OCI-LY7 (cell line): ENCODE measurements around the gene QRFPR. TPM values are rescaled to one million over a fixed set of nuclear protein-coding genes. Genes with fewer than 3 reads are reported as not detected.

ENCODE experiments used
- BruUV-seq: library from RNA; stranded (reverse); fragments of 400-500 nt; replicated peaks from 2 replicates; lab custom pipeline; 2021; lab: Mats Ljungman, UMichigan
- CTCF ChIA-PET: fragments of 300-600 bp; sonication (Branson Sonifier 250); formaldehyde crosslinking; loops from one replicate; lab custom pipeline; 2022; ENCODE audit warnings: antibody characterized with exemption; ENCODE audit not compliant: unreplicated experiment; lab: Charles Lee
- POLR2A ChIA-PET: fragments of 300-600 bp; sonication (Branson Sonifier 250); formaldehyde crosslinking; loops from one replicate; lab custom pipeline; 2022; ENCODE audit warnings: antibody characterized with exemption; lab: Charles Lee
- DNase-seq: peaks from one replicate; pipeline ENCODE4 v3.0.0-alpha.2; 2015; ENCODE audit warnings: low spot score
- H2AFZ ChIP-seq: fragments of 200-600 bp; sonication (generic), shearing (Covaris generic); 2 replicates; pipeline ENCODE4 v1.6.1; 2014; ENCODE audit warnings: mild to moderate bottlenecking, antibody characterized with exemption, low read length, moderate library complexity
- H3K27ac ChIP-seq: fragments of 200-600 bp; sonication (generic); 2 replicates; pipeline ENCODE4 v1.5.1; 2014; ENCODE audit warnings: mixed run types, low read depth, mild to moderate bottlenecking, moderate library complexity, low read length, inconsistent platforms; ENCODE audit not compliant: poor library complexity, severe bottlenecking
- H3K36me3 ChIP-seq: fragments of 200-600 bp; sonication (generic); 2 replicates; pipeline ENCODE4 v1.6.1; 2014; ENCODE audit warnings: mild to moderate bottlenecking, antibody characterized with exemption, low read length, moderate library complexity, mixed read lengths; ENCODE audit not compliant: insufficient read depth
- H3K4me1 ChIP-seq: fragments of 200-600 bp; sonication (generic); 2 replicates; pipeline ENCODE4 v1.5.1; 2014; ENCODE audit warnings: mild to moderate bottlenecking, low read length; ENCODE audit not compliant: insufficient read depth, poor library complexity, severe bottlenecking
- H3K4me2 ChIP-seq: fragments of 200-600 bp; sonication (generic); 2 replicates; pipeline ENCODE4 v1.6.1; 2014; ENCODE audit warnings: mild to moderate bottlenecking, low read length
- H3K4me3 ChIP-seq: fragments of 200-600 bp; sonication (generic); 2 replicates; pipeline ENCODE4 v1.5.1; 2014; ENCODE audit warnings: mild to moderate bottlenecking, low read depth, low read length; ENCODE audit not compliant: poor library complexity, severe bottlenecking
- H3K79me2 ChIP-seq: fragments of 200-600 bp; sonication (generic); 2 replicates; pipeline ENCODE4 v1.6.1; 2016; ENCODE audit warnings: low read depth, mild to moderate bottlenecking, low read length, moderate library complexity, mixed read lengths; ENCODE audit not compliant: insufficient read depth
- H3K9me2 ChIP-seq: fragments of 200-600 bp; sonication (generic); 2 replicates; pipeline ENCODE4 v1.6.1; 2016; ENCODE audit warnings: mild to moderate bottlenecking, low read length, mixed read lengths; ENCODE audit not compliant: insufficient read depth
- H3K9me3 ChIP-seq: fragments of 200-600 bp; sonication (generic); 2 replicates; pipeline ENCODE4 v1.6.1; 2014; ENCODE audit warnings: mild to moderate bottlenecking, mixed run types, low read length, mixed read lengths
- H4K20me1 ChIP-seq: fragments of 200-600 bp; sonication (generic); 2 replicates; pipeline ENCODE4 v1.6.1; 2014; ENCODE audit warnings: mild to moderate bottlenecking, antibody characterized with exemption, low read length, moderate library complexity, mixed read lengths; ENCODE audit not compliant: insufficient read depth
- CTCF ChIP-seq: fragments of 200-600 bp; sonication (generic); conservative IDR thresholded peaks from 2 replicates; pipeline ENCODE4 v1.5.1; 2014; ENCODE audit warnings: mild to moderate bottlenecking, antibody characterized with exemption, low read length, moderate library complexity, mixed read lengths
- EZH2phosphoT487 ChIP-seq: fragments of 200-600 bp; sonication (generic); IDR thresholded peaks from 2 replicates; pipeline ENCODE4 v1.6.1; 2018; ENCODE audit warnings: low read depth, borderline replicate concordance, mild to moderate bottlenecking, mixed run types, antibody characterized with exemption, low read length, moderate library complexity, mixed read lengths
- intact Hi-C: fragments of 100-400 bp; cut with micrococcal nuclease; formaldehyde crosslinking; loops from one replicate; pipeline ENCODE4 v1.10.0; 2022; ENCODE audit not compliant: unreplicated experiment
- total RNA-seq, 2 experiments: library from RNA; depleted of rRNA in 1 of 2; stranded (reverse); fragments of >200 nt in 1 of 2; shearing (Covaris generic) in 1 of 2; gene quantifications; 2 replicates each; pipeline ENCODE4 v1.2.3, GENCODE V29; 2014 to 2022

QRFPR gene
- total RNA-seq, 2 experiments from 2014 or later: not detected

GRCh38 chr4:121400632-121401031 is 19.8 kb upstream of the QRFPR start:
- BruUV-seq: no TSS peak
- CTCF ChIA-PET: no interaction called here
- Histone ChIP-seq H3K4me3 (no peak overlapping the region), H3K9me2 (no peaks in the 10 kb centered on the region), H3K4me1 (no peaks in the 10 kb centered on the region), H3K4me2 (no peak overlapping the region), H4K20me1 (no peaks in the 10 kb centered on the region), H2AFZ (no peak overlapping the region), H3K9me3 (no peaks in the 10 kb centered on the region), H3K27ac (no peak overlapping the region), H3K36me3 (no peaks in the 10 kb centered on the region), H3K79me2 (no peaks in the 10 kb centered on the region)
- POLR2A ChIA-PET: interaction anchor here (0.7 kb wide), 1 partner anchor 791 kb away, joined by 3 read pairs; no protein-coding TSS in a partner anchor
- intact Hi-C loops: no loop called here
- no peak for DNase-seq
- TF ChIP-seq EZH2phosphoT487 (no peak), CTCF (no peak)

GRCh38 chr4:121397941-121398601 is 17.3 kb upstream of the QRFPR start:
- CTCF ChIA-PET: no interaction called here
- Histone ChIP-seq H3K27ac (no peak overlapping the region), H2AFZ (no peak overlapping the region), H3K4me1 (no peaks in the 10 kb centered on the region), H3K36me3 (no peaks in the 10 kb centered on the region), H3K4me3 (no peak overlapping the region), H3K9me3 (no peaks in the 10 kb centered on the region), H3K9me2 (no peaks in the 10 kb centered on the region), H4K20me1 (no peaks in the 10 kb centered on the region), H3K79me2 (no peaks in the 10 kb centered on the region), H3K4me2 (no peak overlapping the region)
- POLR2A ChIA-PET: interaction anchor here (0.5 to 1.7 kb wide), 3 partner anchors 13 to 1799 kb away, joined by 3 to 4 read pairs (median 3); no protein-coding TSS in a partner anchor
- TF ChIP-seq EZH2phosphoT487 (no peak), CTCF (no peak)
- BruUV-seq: no TSS peak
- intact Hi-C loops: no loop called here
- no peak for DNase-seq

- H4K20me1 ChIP-seq: no peaks in the 10 kb centered on the region
Measured at GRCh38 chr4:121397434-121397833, 16.6 kb upstream of the QRFPR start.

More at GRCh38 chr4:121397434-121397833, 16.6 kb upstream of the QRFPR start:
- no peaks in the 10 kb centered on the region for H3K79me2 ChIP-seq
- intact Hi-C loops: no loop called here
- H3K9me2 ChIP-seq: no peaks in the 10 kb centered on the region
- no peaks in the 10 kb centered on the region for H3K36me3 ChIP-seq
- no peaks in the 10 kb centered on the region for H3K4me1 ChIP-seq
- no peak for TF ChIP-seq CTCF
- TF ChIP-seq EZH2phosphoT487: no peak
- BruUV-seq: no TSS peak
- no peak for DNase-seq
- H3K4me3 ChIP-seq: no peak overlapping the region
- no peaks in the 10 kb centered on the region for H3K9me3 ChIP-seq
- CTCF ChIA-PET: no interaction called here
- POLR2A ChIA-PET: interaction anchor here (1.7 kb wide), 1 partner anchor 28 kb away, joined by 4 read pairs; no protein-coding TSS in a partner anchor
- H3K4me2 ChIP-seq: no peak overlapping the region
- H2AFZ ChIP-seq: no peak overlapping the region
- H3K27ac ChIP-seq: no peak overlapping the region
